ENCODE measurements around the gene EIF4G3.
A peak's percentile ranks its signal among the peaks of the same experiment; 100 is the strongest.
"Not testable (repeated sequence)": the region's sequence is repeated elsewhere in the genome, so short reads cannot be mapped to it uniquely, and the experiment has no call there.

The EIF4G3 gene

GRCh38 chr1:20829531-20829930 is 347.2 kb downstream of the EIF4G3 start:
- no peak for DNase-seq (ENCODE audit: low read depth)

GRCh38 chr1:20823845-20824244 is 352.9 kb downstream of the EIF4G3 start:
- DNase-seq (ENCODE audit: low read depth), result no peak

GRCh38 chr1:20821466-20821865 is 355.2 kb downstream of the EIF4G3 start:
- DNase-seq (ENCODE audit: low read depth), result no peak

GRCh38 chr1:20819818-20820217 is 356.9 kb downstream of the EIF4G3 start:
- no peak for DNase-seq (ENCODE audit: low read depth)

GRCh38 chr1:20814534-20814871 is 362.2 kb downstream of the EIF4G3 start:
- DNase-seq (ENCODE audit: low read depth), result no peak

GRCh38 chr1:20811916-20812315 is 364.8 kb downstream of the EIF4G3 start:
- DNase-seq (ENCODE audit: low read depth), result no peak

GRCh38 chr1:20793236-20793635 is 383.5 kb downstream of the EIF4G3 start:
- no peak for DNase-seq (ENCODE audit: low read depth)

GRCh38 chr1:20792196-20792595 is 384.5 kb downstream of the EIF4G3 start:
- DNase-seq (ENCODE audit: low read depth), result peak; percentile 47

GRCh38 chr1:20790785-20791184 is 385.9 kb downstream of the EIF4G3 start:
- DNase-seq (ENCODE audit: low read depth), result no peak

GRCh38 chr1:20789598-20789997 is 387.1 kb downstream of the EIF4G3 start:
- not testable (repeated sequence) for DNase-seq (ENCODE audit: low read depth)

- DNase-seq (ENCODE audit: low read depth), result peak; percentile 44
Observed at GRCh38 chr1:20787840-20788795, 388.6 kb downstream of the EIF4G3 start.

GRCh38 chr1:20787029-20787839 is 389.5 kb downstream of the EIF4G3 start, which contains the start of gene HP1BP3:
HP1BP3 (minus strand) TSS chr1:20787307; CDS start chr1:20780440, 6,867 bp downstream.
- DNase-seq (ENCODE audit: low read depth), result no peak

- peak; percentile 51 for DNase-seq (ENCODE audit: low read depth)
Observed at GRCh38 chr1:20786253-20787028, 390.3 kb downstream of the EIF4G3 start.

GRCh38 chr1:20785907-20786252 is 390.8 kb downstream of the EIF4G3 start:
- no peak for DNase-seq (ENCODE audit: low read depth)

GRCh38 chr1:20775700-20776099 is 401.0 kb downstream of the EIF4G3 start:
- no peak for DNase-seq (ENCODE audit: low read depth)

- no peak for DNase-seq (ENCODE audit: low read depth)
Observed at GRCh38 chr1:20771780-20772179, 404.9 kb downstream of the EIF4G3 start.

- no peak for DNase-seq (ENCODE audit: low read depth)
Observed at GRCh38 chr1:20770314-20771087, 406.2 kb downstream of the EIF4G3 start.

- DNase-seq (ENCODE audit: low read depth), result no peak
Observed at GRCh38 chr1:20767271-20767670, 409.4 kb downstream of the EIF4G3 start.

- no peak for DNase-seq (ENCODE audit: low read depth)
Observed at GRCh38 chr1:20763417-20763816, 413.3 kb downstream of the EIF4G3 start.

GRCh38 chr1:20760322-20760721 is 416.4 kb downstream of the EIF4G3 start:
- DNase-seq (ENCODE audit: low read depth), result no peak
